T-cell (primary cell): Measurements from ENCODE around the gene SPAG7. TPM values are rescaled to one million over a fixed set of nuclear protein-coding genes. Genes with fewer than 3 reads are reported as not detected.
"Not testable (repeated sequence)": the region's sequence is repeated elsewhere in the genome, so short reads cannot be mapped to it uniquely, and the experiment has no call there.

ENCODE experiments used
- ATAC-seq, 4 experiments: fragments of 200-7000 bp in 3 of 4; fragments of 150-1000 bp in 1 of 4; cut with Tn5 transposase; replicated peaks in 1 of 4; 1 replicate in 3 of 4; 2 replicates in 1 of 4; pipeline ENCODE4 v1.10.0; 2021; ENCODE audit warnings: moderate library complexity in 3 of 4, mild to moderate bottlenecking in 2 of 4, moderate number of reproducible peaks in 1 of 4
- CTCF ChIA-PET, 2 donors: fragments of 300-600 bp; sonication (Branson Sonifier 250); formaldehyde crosslinking; loops; one replicate each; lab custom pipeline; 2022; ENCODE audit warnings: antibody characterized with exemption in 2 of 2; lab: Charles Lee
- POLR2A ChIA-PET, 2 donors: fragments of 300-600 bp; sonication (Branson Sonifier 250); formaldehyde crosslinking; loops; one replicate each; lab custom pipeline; 2022; ENCODE audit warnings: antibody characterized with exemption in 2 of 2; lab: Charles Lee
- DNase-seq, 35 experiments: peaks; one replicate each; pipeline versions ENCODE4 v3.0.0 to v3.0.0-alpha.2; 2013 to 2023
- H3K27ac ChIP-seq: one replicate; pipeline ENCODE4 v1.5.1; 2013; ENCODE audit warnings: low read length
- H3K27me3 ChIP-seq, 2 experiments: replicated peaks in 1 of 2; 1 replicate in 1 of 2; 2 replicates in 1 of 2; pipeline versions ENCODE4 v1.6.1 to v1.7.0; 2013; ENCODE audit warnings: low read length in 1 of 2, mixed read lengths in 1 of 2; ENCODE audit not compliant: control insufficient read depth in 2 of 2, insufficient read depth in 2 of 2; ENCODE audit errors: extremely low read depth in 1 of 2
- H3K36me3 ChIP-seq, 2 donors: 1 replicate in 1 of 2; 2 replicates in 1 of 2; pipeline versions ENCODE4 v1.6.1 to v1.7.0; 2013; ENCODE audit warnings: low read length in 1 of 2; ENCODE audit not compliant: control insufficient read depth in 2 of 2, insufficient read depth in 1 of 2; ENCODE audit errors: extremely low read depth in 1 of 2
- H3K4me1 ChIP-seq, 2 experiments: 1 replicate in 1 of 2; 2 replicates in 1 of 2; pipeline versions ENCODE4 v1.6.1 to v1.7.0; 2013; ENCODE audit warnings: low read length in 2 of 2, mixed read lengths in 1 of 2; ENCODE audit not compliant: insufficient read depth in 2 of 2, control insufficient read depth in 1 of 2; ENCODE audit errors: extremely low read depth in 1 of 2
- H3K4me3 ChIP-seq, 2 donors: 1 replicate in 1 of 2; 2 replicates in 1 of 2; pipeline versions ENCODE4 v1.5.1 to v1.7.0; 2013; ENCODE audit warnings: mild to moderate bottlenecking in 2 of 2, low read length in 1 of 2, moderate library complexity in 1 of 2; ENCODE audit not compliant: control insufficient read depth in 1 of 2; ENCODE audit errors: extremely low read depth in 1 of 2
- H3K9me3 ChIP-seq: 2 replicates; pipeline ENCODE4 v1.7.0; 2013
- H3K27ac Mint-ChIP-seq, 2 donors: one replicate each; pipeline ENCODE4 v1.8.0; 2020 to 2021; ENCODE audit warnings: mild to moderate bottlenecking in 2 of 2, mixed read lengths in 2 of 2
- H3K27me3 Mint-ChIP-seq, 2 donors: one replicate each; pipeline ENCODE4 v1.8.0; 2021 to 2022; ENCODE audit warnings: mixed read lengths in 2 of 2
- H3K36me3 Mint-ChIP-seq: one replicate; pipeline ENCODE4 v1.8.0; 2021; ENCODE audit warnings: mixed read lengths
- H3K4me1 Mint-ChIP-seq, 3 donors: one replicate each; pipeline ENCODE4 v1.8.0; 2020 to 2022; ENCODE audit warnings: mixed read lengths in 3 of 3, mild to moderate bottlenecking in 1 of 3
- H3K4me3 Mint-ChIP-seq, 3 donors: one replicate each; pipeline ENCODE4 v1.8.0; 2020 to 2022; ENCODE audit warnings: mild to moderate bottlenecking in 3 of 3, mixed read lengths in 3 of 3, moderate library complexity in 3 of 3
- H3K9me3 Mint-ChIP-seq, 3 donors: one replicate each; pipeline ENCODE4 v1.8.0; 2020 to 2022; ENCODE audit warnings: mixed read lengths in 3 of 3
- WGBS: methylation state at CpG from one replicate; pipeline ENCODE4 v1.1.5; 2013; ENCODE audit warnings: missing lambda C conversion rate; ENCODE audit not compliant: insufficient coverage; 5-methylcytosine and 5-hydroxymethylcytosine counted together
- total RNA-seq, 35 experiments: library from RNA in 6 of 35; stranded (reverse) in 6 of 35; fragments of 120-200 nt in 1 of 35; gene quantifications; one replicate each; pipeline versions ENCODE4 v1.2.1 to v1.2.4 and lab custom pipeline; 2013 to 2026

Gene SPAG7
- total RNA-seq, 5 donors from 2014 or later (not counting 1 experiment from before 2014, with no cell fraction given): 36.4 to 65.6 (median 55.8) TPM

GRCh38 chr17:4921320-4921719 lies 46.3 kb downstream of the SPAG7 start:
- no peak overlapping the region for H3K27ac ChIP-seq
- no peaks in the 10 kb centered on the region for H3K36me3 ChIP-seq
- no peaks in the 10 kb centered on the region for H3K9me3 ChIP-seq
- no peaks in the 10 kb centered on the region for H3K27me3 ChIP-seq
- no peak overlapping the region for H3K4me3 ChIP-seq
- Mint-ChIP-seq H3K27ac (no peak overlapping the region), H3K27me3 (no peaks in the 10 kb centered on the region), H3K4me1 (no peaks in the 10 kb centered on the region), H3K36me3 (peaks cover under 1% of the 10 kb centered on the region), H3K9me3 (no peaks in the 10 kb centered on the region), H3K4me3 (no peak overlapping the region)
- ChIA-PET CTCF (no interaction called here), POLR2A (no interaction called here)
- ATAC-seq (no peak), DNase-seq (no peak)
- no peaks in the 10 kb centered on the region for H3K4me1 ChIP-seq
- WGBS: no CpG with 5 or more reads among the region's 4 CpGs

GRCh38 chr17:4920351-4921048 lies 47.1 kb downstream of the SPAG7 start:
- H3K27me3 Mint-ChIP-seq: no peaks in the 10 kb centered on the region
- Histone ChIP-seq H3K27me3 (no peaks in the 10 kb centered on the region), H3K36me3 (no peaks in the 10 kb centered on the region), H3K27ac (no peak overlapping the region), H3K4me3 (no peak overlapping the region), H3K9me3 (no peaks in the 10 kb centered on the region), H3K4me1 (no peaks in the 10 kb centered on the region)
- ChIA-PET POLR2A (interaction anchor here in 1 of 2 donors (0.5 kb wide), 1 partner anchor 623 kb away, joined by 3 read pairs; no protein-coding TSS in a partner anchor), CTCF (no interaction called here)
- WGBS: 93% methylated on average over 3 of the region's 10 CpGs
- no peaks in the 10 kb centered on the region for H3K9me3 Mint-ChIP-seq
- no peak for ATAC-seq
- no peaks in the 10 kb centered on the region for H3K36me3 Mint-ChIP-seq
- no peak overlapping the region for H3K4me3 Mint-ChIP-seq
- no peaks in the 10 kb centered on the region for H3K4me1 Mint-ChIP-seq
- H3K27ac Mint-ChIP-seq: no peak overlapping the region
- DNase-seq: no peak

- no peaks in the 10 kb centered on the region for H3K4me1 ChIP-seq
- Mint-ChIP-seq H3K27me3 (no peaks in the 10 kb centered on the region), H3K4me3 (no peak overlapping the region), H3K4me1 (no peaks in the 10 kb centered on the region), H3K27ac (no peak overlapping the region), H3K9me3 (no peaks in the 10 kb centered on the region), H3K36me3 (no peaks in the 10 kb centered on the region)
- ATAC-seq: no peak
- CTCF ChIA-PET: interaction anchor here in 1 of 2 donors (0.7 kb wide), 1 partner anchor 139 kb away, joined by 3 read pairs; no protein-coding TSS in a partner anchor
- H3K36me3 ChIP-seq: no peaks in the 10 kb centered on the region
- 98% methylated on average over 5 of the region's 8 CpGs for WGBS
- no peak overlapping the region for H3K4me3 ChIP-seq
- POLR2A ChIA-PET: interaction anchor here (0.5 to 0.6 kb wide), 2 partner anchors 622 to 868 kb away, joined by 3 read pairs; no protein-coding TSS in a partner anchor
- no peak overlapping the region for H3K27ac ChIP-seq
- no peaks in the 10 kb centered on the region for H3K9me3 ChIP-seq
- H3K27me3 ChIP-seq: no peaks in the 10 kb centered on the region
- DNase-seq: no peak
Measured at GRCh38 chr17:4919511-4920047, 48.0 kb downstream of the SPAG7 start.

- CTCF ChIA-PET, H3K27ac ChIP-seq, ATAC-seq, DNase-seq, H3K4me3 Mint-ChIP-seq, H3K36me3 ChIP-seq, H3K27me3 ChIP-seq, H3K4me3 ChIP-seq, H3K9me3 Mint-ChIP-seq, H3K9me3 ChIP-seq, H3K4me1 Mint-ChIP-seq, H3K27me3 Mint-ChIP-seq, H3K27ac Mint-ChIP-seq, H3K36me3 Mint-ChIP-seq, H3K4me1 ChIP-seq: not testable (repeated sequence)
- POLR2A ChIA-PET: interaction anchor here in 1 of 2 donors (0.5 kb wide), 1 partner anchor 9 kb away, joined by 10 read pairs; no protein-coding TSS in a partner anchor
- WGBS: 100% methylated on average over 1 of the region's 4 CpGs
Measured at GRCh38 chr17:4914551-4914950, 53.1 kb downstream of the SPAG7 start.

- ChIA-PET CTCF (interaction anchor here in 1 of 2 donors (0.6 kb wide), 1 partner anchor 400 kb away, joined by 4 read pairs; no protein-coding TSS in a partner anchor), POLR2A (no interaction called here)
- no CpG with 5 or more reads among the region's 1 CpG for WGBS
- Mint-ChIP-seq H3K9me3 (no peaks in the 10 kb centered on the region), H3K4me3 (no peak overlapping the region), H3K27me3 (no peaks in the 10 kb centered on the region), H3K27ac (no peak overlapping the region), H3K4me1 (no peaks in the 10 kb centered on the region), H3K36me3 (no peaks in the 10 kb centered on the region)
- no peaks in the 10 kb centered on the region for H3K36me3 ChIP-seq
- ATAC-seq (no peak), DNase-seq (no peak)
- peaks cover 2 to 10% of the 10 kb centered on the region in 2 experiments for H3K4me1 ChIP-seq
- no peak overlapping the region for H3K27ac ChIP-seq
- H3K4me3 ChIP-seq: no peak overlapping the region
- H3K27me3 ChIP-seq: no peaks in the 10 kb centered on the region
- no peaks in the 10 kb centered on the region for H3K9me3 ChIP-seq
Measured at GRCh38 chr17:4913994-4914393, 53.6 kb downstream of the SPAG7 start.
